OCI-LY1 (cell line): ENCODE measurements around the gene UROD.

Experiments used
- EZH2 ChIP-seq: fragments of 200-600 bp; sonication (generic), shearing (Covaris generic); IDR thresholded peaks from 2 replicates; pipeline ENCODE4 v1.8.0; 2017; ENCODE audit warnings: borderline replicate concordance, mixed run types, mild to moderate bottlenecking, antibody characterized with exemption, low read length, moderate library complexity, mixed read lengths
- TF ChIP-seq, protein P1 (sequence below): fragments of 200-600 bp; sonication (generic), shearing (Covaris generic); IDR thresholded peaks from 2 replicates; pipeline ENCODE4 v1.5.1; 2017; ENCODE audit warnings: mild to moderate bottlenecking, antibody characterized with exemption, low read length, moderate library complexity, mixed read lengths

DNA sequence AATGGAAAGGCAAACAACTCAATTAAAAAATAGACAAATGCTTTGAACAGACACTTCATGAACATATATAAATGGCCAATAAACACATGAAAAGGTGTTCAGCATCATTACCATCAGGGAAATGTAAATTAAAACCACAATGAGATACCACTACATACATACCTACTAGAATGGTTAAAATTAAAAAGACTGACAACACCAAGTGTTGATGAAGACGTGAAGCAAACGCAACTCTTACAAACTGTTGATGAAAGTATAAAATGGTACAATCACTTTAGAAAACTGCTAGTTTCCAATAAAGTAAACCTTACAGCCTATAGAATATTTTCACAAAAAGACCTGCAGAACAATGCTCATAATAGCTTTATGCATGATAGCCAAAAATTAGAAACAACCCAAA lies 35.8 kb upstream of the UROD start:
- TF ChIP-seq, protein P1, sequence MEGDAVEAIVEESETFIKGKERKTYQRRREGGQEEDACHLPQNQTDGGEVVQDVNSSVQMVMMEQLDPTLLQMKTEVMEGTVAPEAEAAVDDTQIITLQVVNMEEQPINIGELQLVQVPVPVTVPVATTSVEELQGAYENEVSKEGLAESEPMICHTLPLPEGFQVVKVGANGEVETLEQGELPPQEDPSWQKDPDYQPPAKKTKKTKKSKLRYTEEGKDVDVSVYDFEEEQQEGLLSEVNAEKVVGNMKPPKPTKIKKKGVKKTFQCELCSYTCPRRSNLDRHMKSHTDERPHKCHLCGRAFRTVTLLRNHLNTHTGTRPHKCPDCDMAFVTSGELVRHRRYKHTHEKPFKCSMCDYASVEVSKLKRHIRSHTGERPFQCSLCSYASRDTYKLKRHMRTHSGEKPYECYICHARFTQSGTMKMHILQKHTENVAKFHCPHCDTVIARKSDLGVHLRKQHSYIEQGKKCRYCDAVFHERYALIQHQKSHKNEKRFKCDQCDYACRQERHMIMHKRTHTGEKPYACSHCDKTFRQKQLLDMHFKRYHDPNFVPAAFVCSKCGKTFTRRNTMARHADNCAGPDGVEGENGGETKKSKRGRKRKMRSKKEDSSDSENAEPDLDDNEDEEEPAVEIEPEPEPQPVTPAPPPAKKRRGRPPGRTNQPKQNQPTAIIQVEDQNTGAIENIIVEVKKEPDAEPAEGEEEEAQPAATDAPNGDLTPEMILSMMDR: no peak
- no peak for TF ChIP-seq EZH2
